DND-41 (cell line): Measurements from ENCODE around the gene FBXW4.

Experiments
- EZH2 ChIP-seq: IDR thresholded peaks from 3 replicates; pipeline ENCODE4 v1.6.1; 2012; ENCODE audit warnings: borderline replicate concordance, low read depth, mild to moderate bottlenecking, moderate library complexity, low read length, inconsistent platforms; ENCODE audit not compliant: severe bottlenecking
- TF ChIP-seq, protein P1 (sequence below): IDR thresholded peaks from 2 replicates; pipeline ENCODE4 v1.5.1; 2012; ENCODE audit warnings: borderline replicate concordance, low read length, moderate library complexity, mild to moderate bottlenecking; ENCODE audit not compliant: poor library complexity, severe bottlenecking; ENCODE audit errors: extremely low read depth

DNA sequence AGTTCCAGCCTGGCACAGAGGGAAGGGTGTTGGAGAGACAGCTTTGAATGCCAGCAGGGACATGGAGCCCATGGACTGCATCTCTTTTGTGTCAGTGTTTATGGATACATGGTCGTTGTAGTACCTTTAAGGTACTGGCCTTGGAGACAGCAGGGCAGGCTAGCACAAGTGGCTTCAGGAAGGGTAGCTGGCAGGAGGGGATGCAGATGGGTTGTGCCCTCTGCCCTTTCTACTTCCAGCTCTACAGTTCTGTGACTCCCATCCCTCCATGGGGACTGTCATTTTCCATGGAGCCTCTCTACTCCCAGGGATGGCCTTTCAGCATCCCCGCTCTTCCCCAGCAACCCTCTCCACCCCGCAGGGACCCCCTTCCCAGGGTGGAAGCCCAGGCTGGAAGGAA, 132.0 kb downstream of the FBXW4 start:
- no peak for TF ChIP-seq EZH2
- TF ChIP-seq, protein P1, sequence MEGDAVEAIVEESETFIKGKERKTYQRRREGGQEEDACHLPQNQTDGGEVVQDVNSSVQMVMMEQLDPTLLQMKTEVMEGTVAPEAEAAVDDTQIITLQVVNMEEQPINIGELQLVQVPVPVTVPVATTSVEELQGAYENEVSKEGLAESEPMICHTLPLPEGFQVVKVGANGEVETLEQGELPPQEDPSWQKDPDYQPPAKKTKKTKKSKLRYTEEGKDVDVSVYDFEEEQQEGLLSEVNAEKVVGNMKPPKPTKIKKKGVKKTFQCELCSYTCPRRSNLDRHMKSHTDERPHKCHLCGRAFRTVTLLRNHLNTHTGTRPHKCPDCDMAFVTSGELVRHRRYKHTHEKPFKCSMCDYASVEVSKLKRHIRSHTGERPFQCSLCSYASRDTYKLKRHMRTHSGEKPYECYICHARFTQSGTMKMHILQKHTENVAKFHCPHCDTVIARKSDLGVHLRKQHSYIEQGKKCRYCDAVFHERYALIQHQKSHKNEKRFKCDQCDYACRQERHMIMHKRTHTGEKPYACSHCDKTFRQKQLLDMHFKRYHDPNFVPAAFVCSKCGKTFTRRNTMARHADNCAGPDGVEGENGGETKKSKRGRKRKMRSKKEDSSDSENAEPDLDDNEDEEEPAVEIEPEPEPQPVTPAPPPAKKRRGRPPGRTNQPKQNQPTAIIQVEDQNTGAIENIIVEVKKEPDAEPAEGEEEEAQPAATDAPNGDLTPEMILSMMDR: no peak
